Smooth muscle cell (in vitro differentiated cells): ENCODE measurements around the gene ANKRD44. TPM values are rescaled to one million over a fixed set of nuclear protein-coding genes. Genes with fewer than 3 reads are reported as not detected.

Experiments
- DNase-seq: peaks from one replicate; lab custom pipeline; 2025; ENCODE audit not compliant: unreplicated experiment; lab: John Stamatoyannopoulos, UW
- H2AFZ ChIP-seq: fragments of 200-600 bp; sonication (generic); 2 replicates; pipeline ENCODE4 v1.6.0; 2016; ENCODE audit warnings: antibody characterized with exemption, low read depth, mild to moderate bottlenecking
- H3F3A ChIP-seq: fragments of 200-600 bp; sonication (generic); 2 replicates; pipeline ENCODE4 v1.6.0; 2017; ENCODE audit warnings: antibody characterized with exemption, low read depth
- H3K27ac ChIP-seq: fragments of 200-600 bp; sonication (generic); 2 replicates; pipeline ENCODE4 v1.5.1; 2016; ENCODE audit warnings: low read depth, mild to moderate bottlenecking
- H3K27me3 ChIP-seq: fragments of 200-600 bp; sonication (generic); 2 replicates; pipeline ENCODE4 v1.6.1; 2016; ENCODE audit warnings: low read depth, mild to moderate bottlenecking
- H3K36me3 ChIP-seq: fragments of 200-600 bp; sonication (generic); 2 replicates; pipeline ENCODE4 v1.5.1; 2016; ENCODE audit warnings: low read depth
- H3K4me1 ChIP-seq: fragments of 200-600 bp; sonication (generic); 2 replicates; pipeline ENCODE4 v1.5.1; 2016; ENCODE audit warnings: low read depth
- H3K4me2 ChIP-seq: fragments of 200-600 bp; sonication (generic); 2 replicates; pipeline ENCODE4 v1.6.0; 2016; ENCODE audit warnings: mild to moderate bottlenecking
- H3K4me3 ChIP-seq: fragments of 200-600 bp; sonication (generic); 2 replicates; pipeline ENCODE4 v1.5.1; 2016; ENCODE audit warnings: mild to moderate bottlenecking
- H3K79me2 ChIP-seq: fragments of 200-600 bp; sonication (generic); 2 replicates; pipeline ENCODE4 v1.6.0; 2016; ENCODE audit warnings: low read depth, mild to moderate bottlenecking
- H3K9ac ChIP-seq: fragments of 200-600 bp; sonication (generic); 2 replicates; pipeline ENCODE4 v1.6.0; 2016; ENCODE audit warnings: low read depth
- H3K9me3 ChIP-seq: fragments of 200-600 bp; sonication (generic); replicated peaks from 2 replicates; pipeline ENCODE4 v1.5.1; 2016; ENCODE audit warnings: low read depth
- H4K20me1 ChIP-seq: fragments of 200-600 bp; sonication (generic); 2 replicates; pipeline ENCODE4 v1.6.0; 2016; ENCODE audit warnings: low read depth
- CTCF ChIP-seq: fragments of 200-600 bp; sonication (generic); IDR thresholded peaks from 2 replicates; pipeline ENCODE4 v1.5.1; 2017; ENCODE audit warnings: borderline replicate concordance, mild to moderate bottlenecking, antibody characterized with exemption; ENCODE audit not compliant: insufficient read depth, poor library complexity, severe bottlenecking
- WGBS: methylation state at CpG from one replicate; pipeline ENCODE4 v1.1.7; 2016; ENCODE audit warnings: low lambda C conversion rate; 5-methylcytosine and 5-hydroxymethylcytosine counted together
- polyA plus RNA-seq: library from polyadenylated mRNA; unstranded; fragments of >200 nt; fragmentation: Nextera tagmentation; extraction: Ambion mirVana; gene quantifications from 2 replicates; pipeline ENCODE4 v1.2.1, GENCODE V29; 2016
- total RNA-seq: library from RNA; depleted of rRNA; stranded (reverse); fragments of >200 nt; gene quantifications from 2 replicates; pipeline ENCODE4 v1.2.3, GENCODE V29; 2014

ANKRD44 gene
- total and polyA plus RNA-seq, 2 experiments from 2014 or later, result 3.6 to 5.5 TPM

DNA sequence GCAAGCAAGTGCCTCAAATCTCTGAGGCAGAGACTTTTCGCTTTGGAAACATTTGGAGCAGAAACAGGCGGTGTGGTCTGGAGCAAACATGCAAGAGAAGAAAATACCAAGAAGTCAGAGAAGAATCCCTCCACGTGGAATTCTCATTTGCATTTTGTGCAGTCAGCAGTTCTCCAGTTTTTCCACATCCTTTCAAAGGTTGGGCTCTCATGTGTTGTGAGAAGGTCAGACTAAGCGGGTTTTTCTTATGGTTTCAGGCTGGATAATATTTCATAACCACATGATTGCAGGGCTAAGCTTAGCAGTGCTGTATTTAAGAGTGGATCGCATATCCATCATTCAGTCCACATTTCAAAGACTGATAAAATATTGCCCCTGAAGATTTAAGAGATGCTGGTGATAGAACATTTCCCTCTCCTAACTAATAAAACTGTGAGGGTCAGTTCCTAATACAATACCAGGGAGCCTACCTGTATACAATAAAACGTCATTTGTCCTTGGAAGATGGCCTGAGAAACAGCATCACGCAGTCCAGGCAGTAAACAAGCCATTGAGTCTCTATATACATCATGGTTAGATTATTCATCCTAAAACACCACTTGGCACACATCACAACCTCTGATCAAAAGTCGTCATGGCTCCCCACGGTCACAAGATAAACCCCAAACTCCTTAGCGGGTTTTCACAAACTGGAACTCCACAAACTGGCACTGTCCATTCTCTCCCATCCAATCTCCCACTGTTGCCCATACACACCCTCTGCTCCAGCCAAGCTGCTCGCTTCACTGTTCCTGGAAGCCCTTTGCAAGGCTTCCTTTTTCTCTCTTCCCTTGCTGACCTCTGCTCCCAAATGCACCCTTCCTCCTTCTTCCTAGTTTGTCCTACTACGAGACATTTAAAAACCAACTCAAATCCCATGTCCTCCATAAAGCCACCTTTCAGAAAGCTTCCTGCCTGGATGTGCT, 31.5 kb downstream of the ANKRD44 start:
- Histone ChIP-seq H2AFZ (no peak overlapping the region), H3K4me2 (no peak overlapping the region), H4K20me1 (no peaks in the 10 kb centered on the region), H3K4me3 (no peak overlapping the region), H3K36me3 (no peaks in the 10 kb centered on the region), H3K4me1 (no peaks in the 10 kb centered on the region), H3K9ac (no peak overlapping the region), H3F3A (no peaks in the 10 kb centered on the region), H3K9me3 (no peaks in the 10 kb centered on the region), H3K79me2 (no peaks in the 10 kb centered on the region), H3K27me3 (no peaks in the 10 kb centered on the region), H3K27ac (no peak overlapping the region)
- 83% methylated on average over 12 of the region's 12 CpGs for WGBS
- no peak for DNase-seq
- TF ChIP-seq CTCF, result no peak

GRCh38 chr2:197277794-197278193, 32.8 kb downstream of the ANKRD44 start:
- H3K36me3 ChIP-seq, result no peaks in the 10 kb centered on the region
- no peak overlapping the region for H3K4me2 ChIP-seq
- no peak overlapping the region for H2AFZ ChIP-seq
- H3F3A ChIP-seq, result no peaks in the 10 kb centered on the region
- no peak for TF ChIP-seq CTCF
- H3K9me3 ChIP-seq, result no peaks in the 10 kb centered on the region
- H4K20me1 ChIP-seq, result no peaks in the 10 kb centered on the region
- H3K79me2 ChIP-seq, result no peaks in the 10 kb centered on the region
- 73% methylated on average over 5 of the region's 5 CpGs for WGBS
- H3K27me3 ChIP-seq, result no peaks in the 10 kb centered on the region
- no peak overlapping the region for H3K4me3 ChIP-seq
- no peak for DNase-seq
- no peaks in the 10 kb centered on the region for H3K4me1 ChIP-seq
- no peak overlapping the region for H3K27ac ChIP-seq
- no peak overlapping the region for H3K9ac ChIP-seq

- no peaks in the 10 kb centered on the region for H3K79me2 ChIP-seq
- H3K4me2 ChIP-seq, result no peak overlapping the region
- H3K9me3 ChIP-seq, result no peaks in the 10 kb centered on the region
- TF ChIP-seq CTCF, result no peak
- H3K4me1 ChIP-seq, result no peaks in the 10 kb centered on the region
- H3K27me3 ChIP-seq, result no peaks in the 10 kb centered on the region
- no peak overlapping the region for H2AFZ ChIP-seq
- DNase-seq, result no peak
- H3F3A ChIP-seq, result no peaks in the 10 kb centered on the region
- H3K9ac ChIP-seq, result no peak overlapping the region
- H4K20me1 ChIP-seq, result no peaks in the 10 kb centered on the region
- WGBS, result 100% methylated on average over 2 of the region's 2 CpGs
- H3K36me3 ChIP-seq, result no peaks in the 10 kb centered on the region
- H3K27ac ChIP-seq, result no peak overlapping the region
- H3K4me3 ChIP-seq, result no peak overlapping the region
These were observed 34.4 kb downstream of the ANKRD44 start for GRCh38 chr2:197276156-197276555.
